T-cell (primary cell): ENCODE measurements around the gene SLC2A9. TPM values are rescaled to one million over a fixed set of nuclear protein-coding genes. Genes with fewer than 3 reads are reported as not detected.

Experiments
- ATAC-seq, 4 experiments: fragments of 200-7000 bp in 3 of 4; fragments of 150-1000 bp in 1 of 4; cut with Tn5 transposase; replicated peaks in 1 of 4; 1 replicate in 3 of 4; 2 replicates in 1 of 4; pipeline ENCODE4 v1.10.0; 2021; ENCODE audit warnings: moderate library complexity in 3 of 4, mild to moderate bottlenecking in 2 of 4, moderate number of reproducible peaks in 1 of 4
- CTCF ChIA-PET, 2 donors: fragments of 300-600 bp; sonication (Branson Sonifier 250); formaldehyde crosslinking; loops; one replicate each; lab custom pipeline; 2022; ENCODE audit warnings: antibody characterized with exemption in 2 of 2; lab: Charles Lee
- POLR2A ChIA-PET, 2 donors: fragments of 300-600 bp; sonication (Branson Sonifier 250); formaldehyde crosslinking; loops; one replicate each; lab custom pipeline; 2022; ENCODE audit warnings: antibody characterized with exemption in 2 of 2; lab: Charles Lee
- DNase-seq, 35 experiments: peaks; one replicate each; pipeline versions ENCODE4 v3.0.0 to v3.0.0-alpha.2; 2013 to 2023
- H3K27ac ChIP-seq: one replicate; pipeline ENCODE4 v1.5.1; 2013; ENCODE audit warnings: low read length
- H3K27me3 ChIP-seq, 2 experiments: replicated peaks in 1 of 2; 1 replicate in 1 of 2; 2 replicates in 1 of 2; pipeline versions ENCODE4 v1.6.1 to v1.7.0; 2013; ENCODE audit warnings: low read length in 1 of 2, mixed read lengths in 1 of 2; ENCODE audit not compliant: control insufficient read depth in 2 of 2, insufficient read depth in 2 of 2; ENCODE audit errors: extremely low read depth in 1 of 2
- H3K36me3 ChIP-seq, 2 donors: 1 replicate in 1 of 2; 2 replicates in 1 of 2; pipeline versions ENCODE4 v1.6.1 to v1.7.0; 2013; ENCODE audit warnings: low read length in 1 of 2; ENCODE audit not compliant: control insufficient read depth in 2 of 2, insufficient read depth in 1 of 2; ENCODE audit errors: extremely low read depth in 1 of 2
- H3K4me1 ChIP-seq, 2 experiments: 1 replicate in 1 of 2; 2 replicates in 1 of 2; pipeline versions ENCODE4 v1.6.1 to v1.7.0; 2013; ENCODE audit warnings: low read length in 2 of 2, mixed read lengths in 1 of 2; ENCODE audit not compliant: insufficient read depth in 2 of 2, control insufficient read depth in 1 of 2; ENCODE audit errors: extremely low read depth in 1 of 2
- H3K4me3 ChIP-seq, 2 donors: 1 replicate in 1 of 2; 2 replicates in 1 of 2; pipeline versions ENCODE4 v1.5.1 to v1.7.0; 2013; ENCODE audit warnings: mild to moderate bottlenecking in 2 of 2, low read length in 1 of 2, moderate library complexity in 1 of 2; ENCODE audit not compliant: control insufficient read depth in 1 of 2; ENCODE audit errors: extremely low read depth in 1 of 2
- H3K9me3 ChIP-seq: 2 replicates; pipeline ENCODE4 v1.7.0; 2013
- H3K27ac Mint-ChIP-seq, 2 donors: one replicate each; pipeline ENCODE4 v1.8.0; 2020 to 2021; ENCODE audit warnings: mild to moderate bottlenecking in 2 of 2, mixed read lengths in 2 of 2
- H3K27me3 Mint-ChIP-seq, 2 donors: one replicate each; pipeline ENCODE4 v1.8.0; 2021 to 2022; ENCODE audit warnings: mixed read lengths in 2 of 2
- H3K36me3 Mint-ChIP-seq: one replicate; pipeline ENCODE4 v1.8.0; 2021; ENCODE audit warnings: mixed read lengths
- H3K4me1 Mint-ChIP-seq, 3 donors: one replicate each; pipeline ENCODE4 v1.8.0; 2020 to 2022; ENCODE audit warnings: mixed read lengths in 3 of 3, mild to moderate bottlenecking in 1 of 3
- H3K4me3 Mint-ChIP-seq, 3 donors: one replicate each; pipeline ENCODE4 v1.8.0; 2020 to 2022; ENCODE audit warnings: mild to moderate bottlenecking in 3 of 3, mixed read lengths in 3 of 3, moderate library complexity in 3 of 3
- H3K9me3 Mint-ChIP-seq, 3 donors: one replicate each; pipeline ENCODE4 v1.8.0; 2020 to 2022; ENCODE audit warnings: mixed read lengths in 3 of 3
- WGBS: methylation state at CpG from one replicate; pipeline ENCODE4 v1.1.5; 2013; ENCODE audit warnings: missing lambda C conversion rate; ENCODE audit not compliant: insufficient coverage; 5-methylcytosine and 5-hydroxymethylcytosine counted together
- total RNA-seq, 35 experiments: library from RNA in 6 of 35; stranded (reverse) in 6 of 35; fragments of 120-200 nt in 1 of 35; gene quantifications; one replicate each; pipeline versions ENCODE4 v1.2.1 to v1.2.4 and lab custom pipeline; 2013 to 2026

SLC2A9 gene
- total RNA-seq, 5 donors from 2014 or later (not counting 1 experiment from before 2014, with no cell fraction given), result 3.0 to 5.2 (median 4.4) TPM

DNA sequence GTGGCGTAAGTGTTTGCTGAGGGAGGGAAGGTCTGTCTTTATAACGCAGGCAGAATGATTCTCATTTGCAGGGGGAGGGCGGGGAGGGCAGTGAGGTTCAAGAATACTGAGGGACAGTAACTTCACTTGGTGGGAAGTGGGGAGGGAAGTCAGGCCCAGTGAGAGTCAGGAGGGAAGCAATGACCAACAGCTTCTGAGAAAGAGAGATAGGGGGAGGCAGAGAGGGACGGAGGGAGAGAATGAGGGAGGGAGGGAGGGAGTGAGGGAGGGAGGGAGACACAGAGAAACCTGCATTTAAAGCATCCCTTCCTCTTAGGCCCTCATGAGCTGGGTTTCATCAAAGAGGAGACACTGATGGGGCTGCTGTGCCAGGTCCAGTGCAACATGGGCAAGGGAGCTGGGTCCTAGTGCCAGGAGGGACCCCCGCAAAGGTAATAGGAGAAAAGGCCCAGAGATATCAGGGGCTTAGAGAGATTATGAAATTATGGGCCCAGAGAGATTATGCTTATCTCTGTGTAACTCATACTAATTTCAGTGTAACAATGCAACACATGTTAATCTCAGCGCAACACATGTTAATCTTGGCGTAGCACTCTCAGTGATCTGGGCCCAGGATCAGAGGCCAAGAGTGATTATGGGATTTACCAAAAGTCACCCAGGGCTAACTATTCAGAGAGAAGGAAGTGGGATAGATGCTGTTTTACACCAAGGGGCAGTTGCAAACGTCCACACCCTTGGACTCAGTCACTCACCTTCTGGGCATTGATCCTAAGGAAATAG is 127.8 kb downstream of the SLC2A9 start:
- no peak for DNase-seq
- H3K27ac Mint-ChIP-seq, result no peak overlapping the region
- H3K36me3 ChIP-seq, result no peaks in the 10 kb centered on the region
- ChIA-PET POLR2A (no interaction called here), CTCF (interaction anchor here in 1 of 2 donors (0.8 kb wide), 1 partner anchor 25 kb away, joined by 4 read pairs; no protein-coding TSS in a partner anchor)
- H3K27me3 Mint-ChIP-seq, result peaks cover 1 to 7% of the 10 kb centered on the region in 2 donors
- no peaks in the 10 kb centered on the region for H3K36me3 Mint-ChIP-seq
- H3K4me3 ChIP-seq, result no peak overlapping the region
- no peaks in the 10 kb centered on the region for H3K9me3 Mint-ChIP-seq
- no peak for ATAC-seq
- H3K9me3 ChIP-seq, result no peaks in the 10 kb centered on the region
- no peaks in the 10 kb centered on the region for H3K4me1 Mint-ChIP-seq
- no peaks in the 10 kb centered on the region for H3K4me1 ChIP-seq
- no peaks in the 10 kb centered on the region for H3K27me3 ChIP-seq
- no peak overlapping the region for H3K27ac ChIP-seq
- WGBS, result 89% methylated on average over 4 of the region's 8 CpGs
- no peak overlapping the region for H3K4me3 Mint-ChIP-seq

DNA sequence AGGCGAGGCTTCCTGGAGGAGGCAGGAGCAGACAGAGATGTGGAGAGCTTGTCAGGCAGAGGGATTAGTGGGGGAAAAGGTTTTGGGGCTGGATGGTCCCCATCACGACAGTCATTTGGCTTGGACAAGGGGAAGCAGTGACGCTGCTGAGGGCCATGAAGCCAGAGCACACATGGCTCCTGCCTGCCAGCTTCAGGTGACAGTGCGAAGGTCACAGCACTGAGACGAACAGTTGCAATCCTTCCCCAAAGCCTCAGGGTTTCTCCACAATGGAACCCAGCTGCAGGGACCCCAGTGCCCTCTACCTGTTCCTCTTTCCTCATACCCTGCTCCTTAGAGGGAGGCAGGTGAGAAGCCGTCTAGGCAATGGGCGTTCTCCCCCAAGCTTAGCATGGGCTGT is 129.6 kb downstream of the SLC2A9 start:
- no peaks in the 10 kb centered on the region for H3K27me3 ChIP-seq
- Mint-ChIP-seq H3K27me3 (peaks cover 0 to 10% of the 10 kb centered on the region in 2 donors), H3K9me3 (no peaks in the 10 kb centered on the region), H3K36me3 (no peaks in the 10 kb centered on the region), H3K27ac (no peak overlapping the region), H3K4me1 (no peaks in the 10 kb centered on the region), H3K4me3 (no peak overlapping the region)
- ChIA-PET POLR2A (no interaction called here), CTCF (no interaction called here)
- ATAC-seq, result no peak
- 85% methylated on average over 6 of the region's 7 CpGs for WGBS
- no peak overlapping the region for H3K27ac ChIP-seq
- H3K36me3 ChIP-seq, result no peaks in the 10 kb centered on the region
- H3K9me3 ChIP-seq, result no peaks in the 10 kb centered on the region
- no peak overlapping the region for H3K4me3 ChIP-seq
- DNase-seq, result no peak
- H3K4me1 ChIP-seq, result no peaks in the 10 kb centered on the region

DNA sequence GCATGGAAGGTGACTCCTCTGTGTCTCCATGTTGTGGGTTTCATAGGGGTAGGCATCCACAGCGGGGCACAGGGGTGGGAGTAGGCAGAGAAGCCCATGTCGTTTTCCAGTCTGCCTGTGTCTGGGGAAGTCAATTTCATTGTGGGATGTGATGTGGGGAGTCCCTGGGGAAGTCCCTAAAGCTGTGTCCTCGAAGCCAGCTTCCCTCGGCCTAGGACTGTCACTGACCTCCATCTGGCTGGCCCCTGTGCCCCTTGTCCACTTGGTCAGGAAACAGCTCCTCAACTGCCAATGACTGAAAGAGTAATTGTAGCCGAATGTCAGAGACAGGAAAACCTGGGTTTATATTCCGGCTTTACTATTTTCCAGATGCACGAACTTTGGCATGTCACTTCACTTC is 130.2 kb downstream of the SLC2A9 start:
- 33% methylated on average over 3 of the region's 7 CpGs for WGBS
- no peaks in the 10 kb centered on the region for H3K4me1 ChIP-seq
- H3K36me3 ChIP-seq, result no peaks in the 10 kb centered on the region
- no peak overlapping the region for H3K4me3 Mint-ChIP-seq
- H3K27me3 ChIP-seq, result no peaks in the 10 kb centered on the region
- no peak overlapping the region for H3K27ac Mint-ChIP-seq
- no peaks in the 10 kb centered on the region for H3K4me1 Mint-ChIP-seq
- no peaks in the 10 kb centered on the region for H3K36me3 Mint-ChIP-seq
- H3K4me3 ChIP-seq, result no peak overlapping the region
- ChIA-PET CTCF (no interaction called here), POLR2A (no interaction called here)
- no peaks in the 10 kb centered on the region for H3K9me3 ChIP-seq
- no peak overlapping the region for H3K27ac ChIP-seq
- DNase-seq, result no peak
- peaks cover 0 to 10% of the 10 kb centered on the region in 2 donors for H3K27me3 Mint-ChIP-seq
- no peaks in the 10 kb centered on the region for H3K9me3 Mint-ChIP-seq
- no peak for ATAC-seq

DNA sequence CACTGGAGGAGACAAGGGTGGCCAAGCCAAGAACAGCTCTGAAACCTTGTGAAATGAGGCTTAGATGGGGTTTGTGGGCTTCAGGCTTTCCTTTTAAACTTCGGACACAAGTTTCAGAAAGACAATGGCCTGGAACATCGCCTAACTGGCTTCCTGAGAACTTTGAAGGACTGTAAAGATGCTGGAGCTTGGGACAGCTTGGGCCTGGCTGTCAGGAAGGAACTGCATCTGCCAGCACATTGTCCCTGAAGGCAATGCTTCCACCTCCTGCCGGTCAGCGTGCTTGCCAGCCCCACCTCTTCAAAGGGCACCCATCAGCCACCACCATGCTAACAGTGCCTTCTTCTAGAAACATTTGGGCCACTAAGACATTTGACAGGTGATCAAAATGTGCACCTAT is 132.0 kb downstream of the SLC2A9 start:
- Histone ChIP-seq H3K9me3 (no peaks in the 10 kb centered on the region), H3K27me3 (no peaks in the 10 kb centered on the region), H3K4me1 (no peaks in the 10 kb centered on the region), H3K36me3 (no peaks in the 10 kb centered on the region), H3K27ac (no peak overlapping the region), H3K4me3 (no peak overlapping the region)
- H3K36me3 Mint-ChIP-seq, result no peaks in the 10 kb centered on the region
- no peaks in the 10 kb centered on the region for H3K9me3 Mint-ChIP-seq
- ATAC-seq, result no peak
- ChIA-PET CTCF (no interaction called here), POLR2A (no interaction called here)
- H3K27ac Mint-ChIP-seq, result no peak overlapping the region
- WGBS, result 73% methylated on average over 4 of the region's 4 CpGs
- peaks cover 0 to 10% of the 10 kb centered on the region in 2 donors for H3K27me3 Mint-ChIP-seq
- DNase-seq, result no peak
- no peak overlapping the region for H3K4me3 Mint-ChIP-seq
- H3K4me1 Mint-ChIP-seq, result no peaks in the 10 kb centered on the region

DNA sequence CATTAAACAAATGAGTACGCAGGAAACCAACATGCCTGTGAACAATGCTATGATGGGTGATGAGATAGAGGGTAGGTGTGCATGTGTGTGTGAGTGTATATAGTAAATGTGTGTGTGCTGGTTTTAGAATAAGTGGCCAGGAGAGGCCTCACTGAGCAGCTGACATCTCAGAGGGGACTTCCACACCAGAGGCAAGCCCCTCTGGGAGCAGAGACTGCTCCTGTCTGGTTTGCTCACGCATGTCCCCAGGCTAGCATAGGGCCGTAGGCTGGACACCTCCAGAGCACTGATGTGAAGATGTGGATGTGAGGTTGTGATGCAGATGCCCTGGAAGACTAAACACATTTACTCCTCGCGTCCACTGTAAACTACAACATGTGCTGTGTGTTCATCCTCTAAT is 135.3 kb downstream of the SLC2A9 start:
- H3K9me3 Mint-ChIP-seq, result no peaks in the 10 kb centered on the region
- 100% methylated on average over 3 of the region's 5 CpGs for WGBS
- ChIA-PET POLR2A (no interaction called here), CTCF (no interaction called here)
- H3K36me3 Mint-ChIP-seq, result no peaks in the 10 kb centered on the region
- no peaks in the 10 kb centered on the region for H3K4me1 Mint-ChIP-seq
- no peak for ATAC-seq
- Histone ChIP-seq H3K4me1 (no peaks in the 10 kb centered on the region), H3K36me3 (no peaks in the 10 kb centered on the region), H3K27me3 (no peaks in the 10 kb centered on the region), H3K9me3 (no peaks in the 10 kb centered on the region), H3K27ac (no peak overlapping the region), H3K4me3 (no peak overlapping the region)
- no peak overlapping the region for H3K27ac Mint-ChIP-seq
- H3K27me3 Mint-ChIP-seq, result peaks cover 0 to 10% of the 10 kb centered on the region in 2 donors
- no peak for DNase-seq
- H3K4me3 Mint-ChIP-seq, result no peak overlapping the region

DNA sequence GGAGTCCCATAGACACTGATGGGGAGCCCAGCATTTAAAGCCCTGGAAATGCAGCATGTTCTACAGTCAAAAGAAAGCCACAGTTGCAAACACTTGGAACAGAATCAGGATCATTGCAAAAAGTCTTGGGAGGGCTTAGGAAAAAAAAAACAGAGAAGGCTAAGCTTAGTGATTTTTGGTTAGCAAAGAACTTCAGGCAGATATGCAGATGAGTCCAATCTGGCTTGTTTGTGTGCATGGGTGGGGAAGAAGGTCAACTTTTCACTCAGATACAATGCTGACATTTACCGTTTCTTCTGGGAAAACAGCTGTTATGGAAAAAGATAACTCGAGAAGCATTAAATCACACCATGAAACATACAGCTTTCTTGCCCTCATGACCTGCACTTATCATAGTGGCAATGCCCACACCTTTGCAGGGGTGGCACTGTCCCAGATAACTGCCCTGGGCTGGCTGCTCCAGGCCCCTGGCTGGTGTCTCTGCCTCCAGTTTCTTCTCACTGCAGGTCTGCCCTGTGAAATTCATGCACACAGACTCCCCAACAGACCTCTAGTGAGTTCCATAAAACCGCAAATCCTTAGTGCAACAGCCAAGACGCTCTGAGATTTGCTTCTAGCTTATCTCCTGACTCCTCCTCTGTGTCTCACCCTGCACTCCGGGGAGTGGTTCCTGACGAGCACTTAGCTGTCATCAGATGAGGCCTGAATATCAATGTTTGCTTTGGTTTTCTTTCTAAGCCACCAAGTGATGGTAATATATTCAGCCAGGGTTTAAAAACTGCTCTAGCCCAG is 140.7 kb downstream of the SLC2A9 start:
- no peaks in the 10 kb centered on the region for H3K9me3 Mint-ChIP-seq
- DNase-seq, result no peak

More for the DNA sequence above, 140.7 kb downstream of the SLC2A9 start:
- Mint-ChIP-seq H3K4me1 (no peaks in the 10 kb centered on the region), H3K4me3 (no peak overlapping the region), H3K36me3 (no peaks in the 10 kb centered on the region), H3K27me3 (peaks cover 0 to 4% of the 10 kb centered on the region in 2 donors), H3K27ac (no peak overlapping the region)
- Histone ChIP-seq H3K27me3 (peaks cover 0 to 9% of the 10 kb centered on the region in 2 experiments), H3K27ac (no peak overlapping the region), H3K4me3 (no peak overlapping the region), H3K36me3 (no peaks in the 10 kb centered on the region), H3K9me3 (no peaks in the 10 kb centered on the region), H3K4me1 (no peaks in the 10 kb centered on the region)
- 60% methylated on average over 4 of the region's 6 CpGs for WGBS
- ChIA-PET POLR2A (interaction anchor here in 1 of 2 donors (0.8 kb wide), 1 partner anchor 21 kb away, joined by 3 read pairs; no protein-coding TSS in a partner anchor), CTCF (no interaction called here)
- no peak for ATAC-seq
